DND-41 (cell line): ENCODE data around the gene IER3.

ENCODE experiments used
- ATAC-seq: fragments of 200-7000 bp; cut with Tn5 transposase; 3 replicates; pipeline ENCODE4 v1.9.1; 2021; ENCODE audit warnings: low read depth; ENCODE audit not compliant: insufficient read depth
- DNase-seq: peaks from one replicate; pipeline ENCODE4 v3.0.0-alpha.2; 2020
- H2AFZ ChIP-seq: 2 replicates; pipeline ENCODE4 v1.6.0; 2012; ENCODE audit warnings: low read depth, low read length
- H3K27ac ChIP-seq: 2 replicates; pipeline ENCODE4 v1.5.1; 2012; ENCODE audit warnings: low read length, inconsistent platforms
- H3K27me3 ChIP-seq: fragments of 200-600 bp; sonication (generic); 2 replicates; pipeline ENCODE4 v1.6.0; 2012; ENCODE audit warnings: low read length, mild to moderate bottlenecking, inconsistent platforms; ENCODE audit not compliant: insufficient read depth, poor library complexity
- H3K36me3 ChIP-seq: 2 replicates; pipeline ENCODE4 v1.5.1; 2012; ENCODE audit warnings: low read length, inconsistent platforms; ENCODE audit not compliant: insufficient read depth
- H3K4me1 ChIP-seq: 2 replicates; pipeline ENCODE4 v1.5.1; 2012; ENCODE audit warnings: mild to moderate bottlenecking, low read length; ENCODE audit not compliant: insufficient read depth
- H3K4me2 ChIP-seq: 2 replicates; pipeline ENCODE4 v1.6.0; 2012; ENCODE audit warnings: mild to moderate bottlenecking, moderate library complexity, low read length, inconsistent platforms; ENCODE audit not compliant: insufficient read depth
- H3K4me3 ChIP-seq, 2 experiments: fragments of 200-600 bp in 1 of 2; shearing (Covaris generic) in 1 of 2; 2 replicates each; pipeline ENCODE4 v1.5.1; 2012 to 2016; ENCODE audit warnings: inconsistent platforms in 2 of 2, low read length in 2 of 2, mild to moderate bottlenecking in 2 of 2, low read depth in 1 of 2, moderate library complexity in 1 of 2
- H3K79me2 ChIP-seq: 2 replicates; pipeline ENCODE4 v1.6.0; 2012; ENCODE audit warnings: low read length, inconsistent platforms; ENCODE audit not compliant: insufficient read depth
- H3K9ac ChIP-seq: 2 replicates; pipeline ENCODE4 v1.6.0; 2012; ENCODE audit warnings: low read depth, mild to moderate bottlenecking, inconsistent platforms, low read length, moderate library complexity
- H3K9me3 ChIP-seq: 2 replicates; pipeline ENCODE4 v1.5.1; 2012; ENCODE audit warnings: low read length, moderate library complexity, mild to moderate bottlenecking, inconsistent platforms; ENCODE audit not compliant: insufficient read depth, severe bottlenecking
- H4K20me1 ChIP-seq: 2 replicates; pipeline ENCODE4 v1.6.0; 2012; ENCODE audit warnings: low read length; ENCODE audit not compliant: insufficient read depth
- CTCF ChIP-seq: IDR thresholded peaks from 2 replicates; pipeline ENCODE4 v1.5.1; 2012; ENCODE audit warnings: borderline replicate concordance, low read length, moderate library complexity, mild to moderate bottlenecking; ENCODE audit not compliant: poor library complexity, severe bottlenecking; ENCODE audit errors: extremely low read depth
- EZH2 ChIP-seq: IDR thresholded peaks from 3 replicates; pipeline ENCODE4 v1.6.1; 2012; ENCODE audit warnings: borderline replicate concordance, low read depth, mild to moderate bottlenecking, moderate library complexity, low read length, inconsistent platforms; ENCODE audit not compliant: severe bottlenecking

IER3 gene

GRCh38 chr6:30741063-30741779, 3.1 kb downstream of the IER3 start:
- H3K4me3 ChIP-seq = peak overlapping the region; percentile 68 to 92; a peak in 3 of 4 replicates
- peaks cover 9% of the 10 kb centered on the region; the same call in 1 of the 2 replicates for H4K20me1 ChIP-seq
- ATAC-seq = no peak
- peak overlapping the region; percentile 73 for H3K27ac ChIP-seq
- peaks cover 33% of the 10 kb centered on the region for H3K36me3 ChIP-seq
- no peak overlapping the region for H2AFZ ChIP-seq
- no peaks in the 10 kb centered on the region for H3K9me3 ChIP-seq
- H3K79me2 ChIP-seq = peaks cover 36% of the 10 kb centered on the region
- DNase-seq = no peak
- TF ChIP-seq EZH2 (no peak), CTCF (peak; percentile 15)
- peak overlapping the region; percentile 77 for H3K4me2 ChIP-seq
- H3K9ac ChIP-seq = peak overlapping the region; percentile 73
- peaks cover 17% of the 10 kb centered on the region for H3K27me3 ChIP-seq
- H3K4me1 ChIP-seq = peaks cover 77% of the 10 kb centered on the region

GRCh38 chr6:30740540-30740870, 3.8 kb downstream of the IER3 start:
- H3K27me3 ChIP-seq = peaks cover 17% of the 10 kb centered on the region
- DNase-seq = no peak
- no peak for TF ChIP-seq EZH2
- no peak for TF ChIP-seq CTCF
- no peak overlapping the region for H2AFZ ChIP-seq
- no peak overlapping the region; the same call in 1 of the 2 replicates for H3K9ac ChIP-seq
- peaks cover 77% of the 10 kb centered on the region for H3K4me1 ChIP-seq
- no peaks in the 10 kb centered on the region for H3K9me3 ChIP-seq
- peaks cover 42% of the 10 kb centered on the region for H3K79me2 ChIP-seq
- no peak overlapping the region for H3K27ac ChIP-seq
- ATAC-seq = no peak
- H3K36me3 ChIP-seq = peaks cover 40% of the 10 kb centered on the region
- no peak overlapping the region for H3K4me3 ChIP-seq
- 0 out of 2 replicates have a peak overlapping the region, but pooled peaks have one; percentile 77 for H3K4me2 ChIP-seq
- H4K20me1 ChIP-seq = peaks cover 9% of the 10 kb centered on the region; the same call in 1 of the 2 replicates

- ATAC-seq (no peak), DNase-seq (no peak)
- H3K4me1 ChIP-seq = peaks cover 63% of the 10 kb centered on the region
- H4K20me1 ChIP-seq = peaks cover 9% of the 10 kb centered on the region; the same call in 1 of the 2 replicates
- peaks cover 42% of the 10 kb centered on the region for H3K79me2 ChIP-seq
- H3K36me3 ChIP-seq = peaks cover 53% of the 10 kb centered on the region
- TF ChIP-seq EZH2 = no peak
- TF ChIP-seq CTCF = no peak
- H2AFZ ChIP-seq = no peak overlapping the region
- no peak overlapping the region for H3K4me3 ChIP-seq
- H3K27ac ChIP-seq = no peak overlapping the region
- H3K9me3 ChIP-seq = no peaks in the 10 kb centered on the region
- peaks cover 9% of the 10 kb centered on the region for H3K27me3 ChIP-seq
- no peak overlapping the region for H3K9ac ChIP-seq
- H3K4me2 ChIP-seq = peak overlapping the region; percentile 23
Measured at GRCh38 chr6:30738532-30738931, 5.8 kb downstream of the IER3 start.
